GM21423 (cell line): ENCODE results near the gene SFXN5.
"Not testable (repeated sequence)": the region's sequence is repeated elsewhere in the genome, so short reads cannot be mapped to it uniquely, and the experiment has no call there.

Experiments used
- ATAC-seq: cut with Tn5 transposase; IDR thresholded peaks from one replicate; pipeline ENCODE4 v1.9.1; 2021; ENCODE audit warnings: mild to moderate bottlenecking, moderate library complexity; ENCODE audit not compliant: unreplicated experiment

Gene SFXN5

GRCh38 chr2:73101626-73102256 is 30.2 kb upstream of the SFXN5 start:
- ATAC-seq: no peak

- ATAC-seq: no peak
Measured at GRCh38 chr2:73100956-73101355, 29.4 kb upstream of the SFXN5 start.

- ATAC-seq: no peak
Measured at GRCh38 chr2:73099486-73099885, 28.0 kb upstream of the SFXN5 start.

GRCh38 chr2:73095910-73096309 is 24.4 kb upstream of the SFXN5 start:
- no peak for ATAC-seq

GRCh38 chr2:73093601-73094218 is 22.2 kb upstream of the SFXN5 start:
- not testable (repeated sequence) for ATAC-seq

GRCh38 chr2:73092146-73092783 is 20.8 kb upstream of the SFXN5 start:
- ATAC-seq: no peak

GRCh38 chr2:73091696-73092095 is 20.2 kb upstream of the SFXN5 start:
- no peak for ATAC-seq

- ATAC-seq: no peak
Measured at GRCh38 chr2:73091164-73091563, 19.7 kb upstream of the SFXN5 start.

- ATAC-seq: no peak
Measured at GRCh38 chr2:73089270-73090030, 17.9 kb upstream of the SFXN5 start.

- ATAC-seq: no peak
Measured at GRCh38 chr2:73088703-73089102, 17.2 kb upstream of the SFXN5 start.

- no peak for ATAC-seq
Measured at GRCh38 chr2:73088211-73088610, 16.7 kb upstream of the SFXN5 start.

GRCh38 chr2:73087311-73087710 is 15.8 kb upstream of the SFXN5 start:
- no peak for ATAC-seq

GRCh38 chr2:73085691-73086090 is 14.2 kb upstream of the SFXN5 start:
- ATAC-seq: peak; percentile 83

GRCh38 chr2:73084971-73085370 is 13.5 kb upstream of the SFXN5 start:
- no peak for ATAC-seq

- ATAC-seq: no peak
Measured at GRCh38 chr2:73083886-73084800, 12.6 kb upstream of the SFXN5 start.

- ATAC-seq: no peak
Measured at GRCh38 chr2:73082523-73083410, 11.3 kb upstream of the SFXN5 start.

- ATAC-seq: no peak
Measured at GRCh38 chr2:73081181-73081671, 9.7 kb upstream of the SFXN5 start.

- no peak for ATAC-seq
Measured at GRCh38 chr2:73080321-73081131, 9.0 kb upstream of the SFXN5 start.

- no peak for ATAC-seq
Measured at GRCh38 chr2:73079636-73080035, 8.1 kb upstream of the SFXN5 start.
